ENCODE results near the gene KLRG1.

DNA sequence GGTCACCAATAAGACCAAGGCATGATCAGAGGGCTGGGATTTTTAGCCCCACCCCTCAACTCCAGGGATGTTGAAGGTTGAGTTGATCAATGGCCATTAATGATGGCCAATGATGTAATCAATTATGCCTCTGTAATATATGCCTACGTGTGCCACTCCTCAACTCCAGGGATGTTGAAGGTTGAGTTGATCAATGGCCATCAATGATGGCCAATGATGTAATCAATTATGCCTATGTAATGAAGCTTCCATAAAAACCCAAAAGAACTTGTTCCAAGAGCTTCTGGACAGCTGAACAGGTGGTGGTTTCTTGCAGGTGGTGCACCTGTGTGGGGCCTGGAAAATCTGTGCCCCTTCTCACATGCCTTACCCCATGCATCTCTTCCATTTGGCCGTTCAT is 33.2 kb downstream of the KLRG1 start:
- no peak for TF ChIP-seq SPI1 (IDR thresholded peaks at IDR 0.05; ENCODE audit: low read depth, low read length)
- no peak for TF ChIP-seq POLR2A (IDR thresholded peaks at IDR 0.05; ENCODE audit: low read depth, low read length)

Data from GM12891 (cell line).